GM12875 (cell line): ENCODE results near the gene ARIH2.

Experiments used
- H3K4me3 ChIP-seq: one replicate; pipeline ENCODE4 v1.5.1; 2011; ENCODE audit warnings: low read depth, low read length, control low read depth
- CTCF ChIP-seq: IDR thresholded peaks from 2 replicates; pipeline ENCODE4 v1.5.1; 2011; ENCODE audit warnings: low read depth, mild to moderate bottlenecking, control low read depth, inconsistent platforms, low read length, moderate library complexity, borderline replicate concordance; ENCODE audit not compliant: insufficient read depth

The ARIH2 gene

GRCh38 chr3:48984663-48985062 lies 66.0 kb downstream of the ARIH2 start:
- H3K4me3 ChIP-seq: no peak overlapping the region
- TF ChIP-seq CTCF: no peak

DNA sequence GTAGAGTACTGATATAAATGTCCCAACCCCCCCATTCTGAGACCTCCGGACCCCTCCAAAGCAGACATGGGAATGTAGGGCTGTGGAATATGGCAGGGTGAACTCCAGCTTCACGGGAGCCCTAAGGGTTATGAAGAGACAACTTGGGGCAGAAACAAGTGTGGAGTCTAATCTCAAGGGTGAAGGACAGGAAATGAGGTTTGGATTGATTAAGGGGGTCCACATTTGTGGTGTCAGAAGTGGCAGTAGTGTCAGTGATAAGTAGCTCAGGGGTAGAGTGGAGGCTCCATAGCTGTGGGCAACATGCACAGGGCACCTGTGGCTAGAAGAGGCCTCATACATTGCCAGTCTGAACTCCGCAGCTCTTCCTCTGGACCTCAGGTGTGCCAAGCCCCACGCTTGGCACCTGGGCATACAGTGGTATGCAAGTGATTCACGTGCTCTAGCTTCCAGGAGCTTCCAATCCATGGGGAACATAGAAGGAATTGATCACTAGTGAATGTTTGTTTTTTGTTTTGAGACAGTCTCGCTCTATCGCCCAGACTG lies 67.3 kb downstream of the ARIH2 start:
- TF ChIP-seq CTCF: no peak
- H3K4me3 ChIP-seq: no peak overlapping the region

DNA sequence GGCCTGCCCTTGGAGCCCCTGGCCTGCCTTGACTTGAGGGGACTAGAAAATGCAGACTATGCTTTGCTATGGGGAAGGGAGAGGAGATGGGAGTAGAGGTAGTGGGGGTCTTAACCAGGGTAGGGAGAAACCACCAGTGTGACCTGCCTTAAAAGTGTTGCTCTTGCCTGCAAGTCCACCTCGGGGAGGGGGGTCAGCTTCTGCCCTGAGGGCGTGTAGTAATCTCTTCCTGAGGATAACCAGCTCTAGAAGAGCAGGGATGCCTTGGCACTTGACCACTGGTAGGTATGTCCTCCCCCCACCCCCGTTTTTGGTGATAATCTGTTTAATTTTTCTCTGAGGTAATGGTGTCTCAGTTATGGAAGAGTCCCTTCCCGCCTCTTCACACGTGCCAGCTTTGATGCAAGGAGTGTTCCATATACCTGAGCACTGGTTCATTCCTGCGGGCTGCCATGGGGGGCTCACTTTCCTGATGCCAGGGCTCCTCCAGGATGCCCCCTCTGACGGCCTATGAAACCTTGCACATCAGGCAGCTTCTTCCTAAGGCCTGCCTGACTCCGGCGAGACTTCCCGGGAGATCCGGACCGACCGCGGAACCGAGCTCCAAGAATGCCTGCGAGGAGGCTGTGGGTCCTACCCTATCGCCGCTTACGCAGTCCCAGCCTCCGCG lies 70.6 kb downstream of the ARIH2 start:
- no peak for TF ChIP-seq CTCF
- peak overlapping the region; percentile 93 for H3K4me3 ChIP-seq

- TF ChIP-seq CTCF: no peak
- peak within 1 kb of the TSS; percentile 93 for H3K4me3 ChIP-seq
Measured at GRCh38 chr3:48989796-48990635, 71.4 kb downstream of the ARIH2 start, which contains the start of gene P4HTM. TSS of gene P4HTM (plus strand) at chr3:48990241. CDS start at chr3:48990257, 16 bp downstream.

GRCh38 chr3:48990636-48991469 lies 72.2 kb downstream of the ARIH2 start:
- H3K4me3 ChIP-seq: peak overlapping the region; percentile 93
- TF ChIP-seq CTCF: no peak

DNA sequence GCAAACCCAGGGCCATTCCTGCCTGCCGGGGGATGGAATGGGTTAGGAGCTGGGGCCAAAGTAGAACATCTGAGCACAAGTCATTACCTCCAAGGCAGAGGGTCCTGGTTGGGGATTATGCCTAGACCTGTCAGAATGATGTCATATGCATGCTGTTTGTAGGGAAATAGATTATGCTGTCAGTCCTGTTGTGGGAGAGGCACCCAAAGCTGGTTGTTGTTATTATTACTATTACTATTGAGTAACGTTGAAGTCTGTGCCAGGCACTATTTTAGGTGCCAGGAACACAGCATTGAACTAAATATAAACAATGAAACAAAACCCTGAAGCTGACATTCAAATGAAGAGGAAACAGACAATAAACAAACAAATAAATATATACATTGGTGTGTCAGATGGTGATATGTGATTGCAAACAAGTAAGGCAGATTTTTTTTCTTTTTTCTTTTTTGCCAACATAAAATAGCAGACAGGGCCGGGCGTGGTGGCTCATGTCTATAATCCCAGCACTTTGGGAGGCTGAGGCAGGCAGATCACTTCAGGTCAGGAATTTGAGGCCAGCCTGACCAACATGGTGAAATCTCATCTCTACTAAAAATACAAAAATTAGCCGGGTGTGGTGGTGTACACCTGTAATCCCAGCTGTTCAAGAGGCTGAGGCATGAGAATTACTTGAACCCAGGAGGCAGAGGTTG lies 73.4 kb downstream of the ARIH2 start:
- no peak for TF ChIP-seq CTCF
- peak overlapping the region; percentile 93 for H3K4me3 ChIP-seq
